ENCODE measurements around the gene UPK3BL2. TPM values are rescaled to one million over a fixed set of nuclear protein-coding genes. Genes with fewer than 3 reads are reported as not detected.
"Not testable (repeated sequence)": the region's sequence is repeated elsewhere in the genome, so short reads cannot be mapped to it uniquely, and the experiment has no call there.

Gene UPK3BL2
- total RNA-seq, 1 experiment from 2014 or later, result 25.7 TPM

DNA sequence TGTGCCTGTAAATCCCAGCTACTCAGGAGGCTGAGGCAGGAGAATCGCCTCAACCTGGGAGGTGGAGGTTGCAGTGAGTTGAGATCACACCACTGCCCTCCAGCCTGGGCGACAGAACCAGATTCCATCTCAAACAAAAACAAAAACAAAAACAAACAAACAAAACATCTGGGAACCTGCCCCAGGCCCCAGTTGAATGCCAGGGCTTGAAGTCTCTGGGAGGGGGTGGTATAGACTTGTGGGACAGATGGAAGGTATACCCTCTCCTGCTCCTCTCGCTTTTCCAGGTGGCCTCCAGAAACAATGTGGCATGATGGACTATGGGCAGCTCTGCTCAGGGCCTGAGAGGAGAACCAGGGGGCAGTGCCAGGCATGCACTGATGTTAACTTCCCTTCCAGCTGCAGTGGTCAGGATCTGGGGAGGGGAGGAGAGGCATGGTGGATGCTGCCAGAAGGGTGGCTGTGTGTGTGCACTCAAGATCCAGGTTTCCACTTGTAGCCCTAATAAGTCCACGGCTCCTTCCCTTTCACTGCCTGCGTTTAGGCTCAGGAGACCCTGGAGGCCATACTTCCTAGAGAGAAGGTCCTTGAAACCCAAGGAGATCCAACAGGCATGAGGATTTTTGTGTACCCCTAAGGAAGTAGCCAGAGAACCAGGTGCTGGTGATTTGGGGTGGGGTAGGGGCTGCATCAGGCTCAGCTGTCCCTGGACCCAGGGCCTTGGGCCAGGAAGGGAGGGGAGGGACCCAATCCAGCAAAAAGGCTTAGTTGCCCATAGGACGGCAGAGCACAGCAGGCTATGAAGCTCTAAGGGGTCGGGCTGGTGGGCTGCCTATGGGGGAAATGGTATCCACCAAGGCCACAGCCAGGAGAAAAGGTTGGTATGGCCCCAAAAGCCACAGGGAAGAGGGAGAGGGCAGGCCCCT is 34.1 kb upstream of the UPK3BL2 start:
- H4K20me1 ChIP-seq (ENCODE audit: low read length); H3K4me1 ChIP-seq (ENCODE audit: insufficient read depth, low read length); POLR2A ChIA-PET (ENCODE audit: unreplicated experiment); BruUV-seq (replicated peaks); H3K9ac ChIP-seq (ENCODE audit: low read length); H3K27ac ChIP-seq (ENCODE audit: low read length); intact Hi-C loops (cut with micrococcal nuclease); ATAC-seq; H3K79me2 ChIP-seq (ENCODE audit: low read length); H2AFZ ChIP-seq (ENCODE audit: low read length); H3K9me3 ChIP-seq (ENCODE audit: low read length); H3K27me3 ChIP-seq (ENCODE audit: low read length); H3K4me2 ChIP-seq (ENCODE audit: low read length); H3K9me2 ChIP-seq (replicated peaks; ENCODE audit: low read length); H3K36me3 ChIP-seq (ENCODE audit: low read depth, low read length); H3F3A ChIP-seq (ENCODE audit: low read length, unreplicated experiment); DNase-seq; H3K4me3 ChIP-seq (ENCODE audit: low read length): not testable (repeated sequence)
- CTCF ChIA-PET, result interaction anchor here (0.5 kb wide), 1 partner anchor 94 kb away, joined by 3 read pairs; no protein-coding TSS in a partner anchor

DNA sequence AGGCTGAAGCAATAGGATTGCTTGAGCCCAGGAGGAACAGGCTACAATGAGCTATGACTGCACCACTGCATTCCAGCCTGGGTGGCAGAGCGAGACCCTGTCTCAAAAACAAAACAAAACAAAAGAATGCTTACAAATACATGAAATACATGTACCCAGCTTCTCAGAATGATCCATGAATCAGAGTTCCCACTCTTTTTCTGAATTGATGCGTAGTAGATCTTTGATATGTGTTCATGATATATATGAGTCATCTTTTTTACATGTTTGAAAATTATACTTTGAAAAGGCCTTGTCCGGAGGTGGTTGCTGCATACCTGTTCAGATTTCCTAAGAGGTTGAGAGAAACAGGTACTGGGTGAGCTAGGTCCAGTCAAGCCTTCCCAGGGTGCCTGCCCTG is 32.9 kb upstream of the UPK3BL2 start:
- H3K9ac ChIP-seq (ENCODE audit: low read length); H2AFZ ChIP-seq (ENCODE audit: low read length); H3K27me3 ChIP-seq (ENCODE audit: low read length); BruUV-seq (replicated peaks); DNase-seq; H3K79me2 ChIP-seq (ENCODE audit: low read length); H3K4me1 ChIP-seq (ENCODE audit: insufficient read depth, low read length); H3K9me3 ChIP-seq (ENCODE audit: low read length); H4K20me1 ChIP-seq (ENCODE audit: low read length); H3K4me2 ChIP-seq (ENCODE audit: low read length); POLR2A ChIA-PET (ENCODE audit: unreplicated experiment); H3K36me3 ChIP-seq (ENCODE audit: low read depth, low read length); H3F3A ChIP-seq (ENCODE audit: low read length, unreplicated experiment); intact Hi-C loops (cut with micrococcal nuclease); ATAC-seq; H3K27ac ChIP-seq (ENCODE audit: low read length); H3K9me2 ChIP-seq (replicated peaks; ENCODE audit: low read length); CTCF ChIA-PET; H3K4me3 ChIP-seq (ENCODE audit: low read length): not testable (repeated sequence)

DNA sequence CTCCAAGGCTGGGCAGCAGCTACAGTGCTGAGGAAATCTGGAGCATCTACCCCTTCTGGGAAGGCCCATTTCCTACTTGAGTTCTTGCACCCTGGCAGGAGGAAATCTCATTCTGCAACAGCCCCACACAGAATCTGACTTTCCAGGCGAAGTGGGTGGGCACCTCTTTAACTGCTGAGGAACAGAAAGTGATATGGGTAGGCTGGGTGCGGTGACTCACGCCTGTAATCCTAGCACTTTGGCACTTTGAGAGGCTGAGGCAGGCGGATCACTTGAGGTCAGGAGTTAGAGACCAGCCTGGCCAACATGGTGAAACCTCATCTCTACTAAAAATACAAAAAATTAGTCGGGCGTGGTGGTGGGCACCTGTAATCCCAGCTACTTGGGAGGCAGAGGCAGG is 31.1 kb upstream of the UPK3BL2 start:
- H2AFZ ChIP-seq (ENCODE audit: low read length); H3K4me2 ChIP-seq (ENCODE audit: low read length); BruUV-seq (replicated peaks); H3K9ac ChIP-seq (ENCODE audit: low read length); intact Hi-C loops (cut with micrococcal nuclease); H3K79me2 ChIP-seq (ENCODE audit: low read length); H3K36me3 ChIP-seq (ENCODE audit: low read depth, low read length); H4K20me1 ChIP-seq (ENCODE audit: low read length); H3F3A ChIP-seq (ENCODE audit: low read length, unreplicated experiment); H3K27me3 ChIP-seq (ENCODE audit: low read length); H3K27ac ChIP-seq (ENCODE audit: low read length); H3K4me3 ChIP-seq (ENCODE audit: low read length); H3K9me3 ChIP-seq (ENCODE audit: low read length); POLR2A ChIA-PET (ENCODE audit: unreplicated experiment); CTCF ChIA-PET; ATAC-seq; H3K9me2 ChIP-seq (replicated peaks; ENCODE audit: low read length); DNase-seq; H3K4me1 ChIP-seq (ENCODE audit: insufficient read depth, low read length): not testable (repeated sequence)

DNA sequence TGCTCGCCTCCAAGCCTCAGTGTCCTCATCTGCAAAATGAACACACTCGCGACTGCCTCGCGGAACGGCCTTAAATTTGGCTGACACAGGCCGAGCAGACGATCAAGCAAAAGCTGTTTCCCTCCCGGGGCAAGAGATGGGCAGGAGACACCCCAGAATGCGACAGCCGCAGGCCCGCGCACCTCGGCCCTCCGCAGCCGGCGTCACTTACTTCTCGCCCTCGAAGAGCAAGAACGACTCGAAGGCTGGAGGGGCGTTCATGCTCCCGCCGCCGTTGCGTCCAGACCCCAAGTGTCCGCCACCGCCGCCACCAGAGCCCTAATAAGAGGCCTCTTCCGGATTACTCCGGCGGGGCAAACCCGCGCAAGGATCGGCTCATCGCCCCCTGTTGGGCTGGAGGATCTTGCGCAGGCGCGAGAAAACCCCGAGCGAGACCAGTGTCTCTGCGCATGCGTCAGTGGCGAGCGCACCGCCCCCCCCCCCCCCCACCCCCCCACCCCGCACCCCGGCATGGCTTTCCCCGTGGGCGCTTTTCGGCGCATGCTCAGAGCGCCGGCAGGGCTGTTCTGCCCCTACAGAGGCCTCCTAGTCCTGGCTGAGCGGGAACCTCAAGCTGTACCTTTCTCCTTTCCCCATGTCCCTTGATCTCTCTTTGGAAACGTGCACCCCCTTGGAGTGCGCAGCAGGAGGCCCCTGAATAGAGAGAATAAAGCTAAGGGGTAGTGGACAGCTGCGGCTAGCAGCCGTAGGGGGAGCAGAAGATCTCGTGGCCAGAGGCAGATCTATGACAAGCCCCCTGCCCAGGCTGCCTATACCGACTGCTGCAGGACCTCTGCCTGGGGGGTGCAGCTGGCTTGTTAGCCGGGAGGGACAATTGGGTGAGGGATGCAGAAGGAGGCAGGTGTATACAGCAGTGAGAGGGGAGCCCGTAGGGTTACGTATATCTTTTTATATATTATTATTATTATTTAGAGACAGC is 29.1 kb upstream of the UPK3BL2 start, which contains the start of gene POLR2J3:
TSS of gene POLR2J3 (minus strand) at position 323 of the 979 bp plus-strand sequence. CDS start at position 261, 62 bp downstream.
- CTCF ChIA-PET; H4K20me1 ChIP-seq (ENCODE audit: low read length); H3K4me1 ChIP-seq (ENCODE audit: insufficient read depth, low read length); H3K27me3 ChIP-seq (ENCODE audit: low read length); H3K9me3 ChIP-seq (ENCODE audit: low read length); H3F3A ChIP-seq (ENCODE audit: low read length, unreplicated experiment); H3K9me2 ChIP-seq (replicated peaks; ENCODE audit: low read length); H3K79me2 ChIP-seq (ENCODE audit: low read length); H3K27ac ChIP-seq (ENCODE audit: low read length); H3K36me3 ChIP-seq (ENCODE audit: low read depth, low read length); POLR2A ChIA-PET (ENCODE audit: unreplicated experiment); intact Hi-C loops (cut with micrococcal nuclease): not testable (repeated sequence)
- Histone ChIP-seq H3K4me2 (ENCODE audit: low read length) (peak within 1 kb of the TSS; percentile 70), H3K4me3 (ENCODE audit: low read length) (peak within 1 kb of the TSS; percentile 75), H3K9ac (ENCODE audit: low read length) (peak within 1 kb of the TSS; percentile 77), H2AFZ (ENCODE audit: low read length) (peak within 1 kb of the TSS; percentile 67; the same call in 1 of the 2 replicates)
- TF ChIP-seq, protein P1, sequence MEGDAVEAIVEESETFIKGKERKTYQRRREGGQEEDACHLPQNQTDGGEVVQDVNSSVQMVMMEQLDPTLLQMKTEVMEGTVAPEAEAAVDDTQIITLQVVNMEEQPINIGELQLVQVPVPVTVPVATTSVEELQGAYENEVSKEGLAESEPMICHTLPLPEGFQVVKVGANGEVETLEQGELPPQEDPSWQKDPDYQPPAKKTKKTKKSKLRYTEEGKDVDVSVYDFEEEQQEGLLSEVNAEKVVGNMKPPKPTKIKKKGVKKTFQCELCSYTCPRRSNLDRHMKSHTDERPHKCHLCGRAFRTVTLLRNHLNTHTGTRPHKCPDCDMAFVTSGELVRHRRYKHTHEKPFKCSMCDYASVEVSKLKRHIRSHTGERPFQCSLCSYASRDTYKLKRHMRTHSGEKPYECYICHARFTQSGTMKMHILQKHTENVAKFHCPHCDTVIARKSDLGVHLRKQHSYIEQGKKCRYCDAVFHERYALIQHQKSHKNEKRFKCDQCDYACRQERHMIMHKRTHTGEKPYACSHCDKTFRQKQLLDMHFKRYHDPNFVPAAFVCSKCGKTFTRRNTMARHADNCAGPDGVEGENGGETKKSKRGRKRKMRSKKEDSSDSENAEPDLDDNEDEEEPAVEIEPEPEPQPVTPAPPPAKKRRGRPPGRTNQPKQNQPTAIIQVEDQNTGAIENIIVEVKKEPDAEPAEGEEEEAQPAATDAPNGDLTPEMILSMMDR (conservative IDR thresholded peaks at IDR 0.05; ENCODE audit: low read depth, low read length), result peak; percentile 31
- TSS peak; percentile 87 for BruUV-seq (replicated peaks)
- ATAC-seq (peak; percentile 92), DNase-seq (peak; percentile 91)

DNA sequence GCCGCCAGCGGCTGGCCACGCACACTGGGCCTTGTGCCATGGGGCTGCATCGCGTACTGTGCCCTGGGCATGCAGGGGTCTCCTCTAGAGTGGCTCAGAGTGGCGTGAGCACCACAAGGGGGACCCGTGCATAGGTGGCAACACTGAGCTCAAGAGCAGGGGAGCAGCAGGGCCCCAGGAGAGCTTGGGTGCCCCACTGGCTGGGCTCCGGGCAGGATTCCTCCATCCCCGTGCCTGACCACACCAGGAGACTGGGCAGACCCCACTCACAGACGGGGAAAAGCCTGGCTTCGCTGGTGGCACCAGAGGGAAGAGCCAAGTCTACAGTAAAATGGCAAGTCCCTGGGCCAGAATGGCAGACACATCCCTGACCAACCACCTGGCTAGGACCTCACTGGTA is 25.1 kb upstream of the UPK3BL2 start:
- H3K9me2 ChIP-seq (replicated peaks; ENCODE audit: low read length); H3K4me2 ChIP-seq (ENCODE audit: low read length); H2AFZ ChIP-seq (ENCODE audit: low read length); H3K36me3 ChIP-seq (ENCODE audit: low read depth, low read length); DNase-seq; H3K4me1 ChIP-seq (ENCODE audit: insufficient read depth, low read length); H3F3A ChIP-seq (ENCODE audit: low read length, unreplicated experiment); H3K9me3 ChIP-seq (ENCODE audit: low read length); H3K4me3 ChIP-seq (ENCODE audit: low read length); intact Hi-C loops (cut with micrococcal nuclease); H4K20me1 ChIP-seq (ENCODE audit: low read length); H3K27ac ChIP-seq (ENCODE audit: low read length); CTCF ChIA-PET; H3K79me2 ChIP-seq (ENCODE audit: low read length); H3K27me3 ChIP-seq (ENCODE audit: low read length); BruUV-seq (replicated peaks); POLR2A ChIA-PET (ENCODE audit: unreplicated experiment); ATAC-seq; H3K9ac ChIP-seq (ENCODE audit: low read length): not testable (repeated sequence)
